ENCODE data around the gene VPS13D.
A peak's percentile ranks its signal among the peaks of the same experiment; 100 is the strongest.
"Not testable (repeated sequence)": the region's sequence is repeated elsewhere in the genome, so short reads cannot be mapped to it uniquely, and the experiment has no call there.

Gene VPS13D

GRCh38 chr1:12456979-12457378 lies 227.1 kb downstream of the VPS13D start:
- no peak for DNase-seq

GRCh38 chr1:12457771-12458170 lies 227.9 kb downstream of the VPS13D start:
- DNase-seq, result no peak

GRCh38 chr1:12458571-12458970 lies 228.7 kb downstream of the VPS13D start:
- no peak for DNase-seq

GRCh38 chr1:12460121-12460520 lies 230.3 kb downstream of the VPS13D start:
- no peak for DNase-seq

- no peak for DNase-seq
These were observed 231.2 kb downstream of the VPS13D start for GRCh38 chr1:12460911-12461621.

GRCh38 chr1:12461754-12462153 lies 231.9 kb downstream of the VPS13D start:
- no peak for DNase-seq

GRCh38 chr1:12462586-12462985 lies 232.8 kb downstream of the VPS13D start:
- DNase-seq, result no peak

GRCh38 chr1:12464045-12464461 lies 234.2 kb downstream of the VPS13D start:
- DNase-seq, result no peak

GRCh38 chr1:12464598-12465056 lies 234.8 kb downstream of the VPS13D start:
- DNase-seq, result no peak

- DNase-seq, result no peak
These were observed 235.3 kb downstream of the VPS13D start for GRCh38 chr1:12465126-12465525.

GRCh38 chr1:12466816-12467215 lies 237.0 kb downstream of the VPS13D start:
- no peak for DNase-seq

- no peak for DNase-seq
These were observed 237.9 kb downstream of the VPS13D start for GRCh38 chr1:12467570-12468286.

- no peak for DNase-seq
These were observed 238.5 kb downstream of the VPS13D start for GRCh38 chr1:12468323-12468722.

- DNase-seq, result no peak
These were observed 239.7 kb downstream of the VPS13D start for GRCh38 chr1:12469493-12469892.

GRCh38 chr1:12469990-12470389 lies 240.2 kb downstream of the VPS13D start:
- DNase-seq, result no peak

- not testable (repeated sequence) for DNase-seq
These were observed 241.1 kb downstream of the VPS13D start for GRCh38 chr1:12470916-12471315.

- DNase-seq, result no peak
These were observed 242.4 kb downstream of the VPS13D start for GRCh38 chr1:12472156-12472797.

- DNase-seq, result peak; percentile 56
These were observed 243.1 kb downstream of the VPS13D start for GRCh38 chr1:12472798-12473551.

GRCh38 chr1:12473596-12474362 lies 243.9 kb downstream of the VPS13D start:
- no peak for DNase-seq

GRCh38 chr1:12475101-12475500 lies 245.3 kb downstream of the VPS13D start:
- DNase-seq, result no peak

GRCh38 chr1:12475530-12475934 lies 245.7 kb downstream of the VPS13D start:
- DNase-seq, result no peak

- DNase-seq, result no peak
These were observed 246.1 kb downstream of the VPS13D start for GRCh38 chr1:12475947-12476346.

All from NK-92 treated with Interleukin-12 subunit alpha and Interleukin-12 subunit beta, amount 100 ng/mL, for 24 hours (cell line).